HepG2 (cell line): ENCODE results near the gene CRADD.

Source experiments
- ZNF629 ChIP-seq: sonication (generic); formaldehyde crosslinking; conservative IDR thresholded peaks from 2 replicates; pipeline ENCODE4 v1.5.0; 2020; ENCODE audit warnings: missing genetic modification reagents
- TF ChIP-seq, protein P1 (sequence below): sonication (generic); formaldehyde crosslinking; IDR thresholded peaks from 2 replicates; pipeline ENCODE4 v1.4.0; 2020; ENCODE audit warnings: mild to moderate bottlenecking, missing genetic modification reagents

DNA sequence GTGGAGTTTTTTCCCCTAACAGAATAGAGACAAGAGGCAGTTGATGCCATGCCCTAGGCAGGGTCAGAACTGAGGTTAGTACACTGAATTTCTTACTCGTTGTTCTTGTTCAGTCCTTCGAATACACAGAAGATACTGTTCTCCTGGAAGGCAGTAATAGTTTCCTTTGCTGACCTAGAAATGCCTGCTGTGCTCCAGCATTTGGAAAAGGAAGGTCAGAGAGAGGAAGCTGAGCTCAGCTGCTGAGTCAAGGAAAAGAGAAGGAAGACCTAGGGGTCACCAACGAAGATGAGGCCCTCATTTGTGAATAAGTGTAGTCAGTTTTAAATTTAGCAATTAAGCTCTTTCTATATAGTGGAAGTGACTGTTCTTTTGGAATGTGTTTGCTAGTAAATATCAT, 100.1 kb downstream of the CRADD start:
- no peak for TF ChIP-seq ZNF629 (CRISPR knock-in tag)
- TF ChIP-seq, protein P1, sequence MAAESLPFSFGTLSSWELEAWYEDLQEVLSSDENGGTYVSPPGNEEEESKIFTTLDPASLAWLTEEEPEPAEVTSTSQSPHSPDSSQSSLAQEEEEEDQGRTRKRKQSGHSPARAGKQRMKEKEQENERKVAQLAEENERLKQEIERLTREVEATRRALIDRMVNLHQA (CRISPR knock-in tag), result no peak
